Kidney tubule cell (primary cell): ENCODE data around the gene MTURN.

Source experiments
- DNase-seq: peaks from one replicate; pipeline ENCODE4 v3.0.0-alpha.2; 2018; ENCODE audit warnings: low spot score

Gene MTURN

GRCh38 chr7:30162133-30162532 is 27.3 kb downstream of the MTURN start:
- no peak for DNase-seq

DNA sequence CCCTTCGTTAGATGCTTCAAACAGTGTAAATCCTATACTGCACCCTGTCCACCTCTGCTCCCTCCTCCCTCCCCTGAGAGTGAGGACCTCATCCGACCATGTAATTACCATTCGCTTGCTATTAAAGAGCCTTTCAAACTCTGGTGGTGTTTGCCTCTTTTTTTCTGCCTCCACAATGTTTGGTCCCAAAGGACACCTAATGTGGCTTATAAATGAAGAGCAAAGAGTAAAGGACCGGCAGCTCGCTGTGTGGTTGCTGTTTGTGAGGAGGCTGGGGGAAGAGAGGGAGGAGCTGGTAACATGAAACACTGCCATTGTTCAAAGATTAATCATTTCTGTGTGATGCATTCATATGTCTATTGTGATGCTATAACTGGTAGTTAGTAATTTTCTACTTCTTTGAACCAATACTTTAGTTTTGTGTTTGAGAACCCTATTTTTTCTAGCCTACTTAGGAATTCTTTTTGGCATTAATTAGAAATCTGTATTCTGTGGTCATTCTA is 27.9 kb downstream of the MTURN start:
- peak; percentile 74 for DNase-seq

GRCh38 chr7:30163231-30163894 is 28.6 kb downstream of the MTURN start:
- no peak for DNase-seq

DNA sequence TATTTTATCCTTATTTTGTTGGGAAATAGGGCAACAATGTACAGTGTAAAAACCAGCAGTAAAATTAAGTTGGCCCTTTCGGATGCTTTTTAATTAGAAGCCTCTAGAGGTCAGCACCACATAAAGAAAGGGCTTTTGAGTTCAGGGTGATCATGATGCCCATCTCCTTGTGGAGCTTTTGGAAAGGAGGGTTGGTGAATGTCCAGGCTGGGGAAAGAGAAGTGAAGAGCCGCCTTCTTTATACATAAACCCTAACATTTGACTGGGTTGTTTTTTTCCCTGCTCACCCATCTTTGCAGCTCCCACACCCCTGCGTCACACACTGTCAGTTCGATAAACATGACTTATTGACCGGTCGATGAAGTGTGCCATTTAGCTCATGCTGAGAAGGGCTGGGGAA is 29.8 kb downstream of the MTURN start:
- DNase-seq = peak; percentile 78

DNA sequence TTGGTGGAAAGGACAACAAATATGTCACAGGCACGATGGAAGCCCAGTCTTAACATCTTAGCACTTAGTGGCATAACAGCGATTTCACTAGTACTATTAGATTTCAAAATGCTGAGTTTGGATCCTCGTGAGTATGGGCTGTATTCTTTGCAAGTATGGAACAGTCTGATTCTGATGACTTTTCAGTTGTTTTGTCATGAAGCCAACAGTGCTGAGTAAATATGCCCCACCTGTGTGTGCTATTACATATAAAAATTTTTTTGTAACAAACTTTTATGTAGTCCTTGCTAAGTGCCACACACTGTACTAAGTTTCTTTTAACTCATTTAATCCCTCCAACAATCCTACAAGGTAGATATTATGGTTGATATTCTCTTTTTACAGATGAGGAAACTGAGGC is 30.8 kb downstream of the MTURN start:
- no peak for DNase-seq

- DNase-seq = no peak
Measured at GRCh38 chr7:30166155-30166840, 31.5 kb downstream of the MTURN start.

DNA sequence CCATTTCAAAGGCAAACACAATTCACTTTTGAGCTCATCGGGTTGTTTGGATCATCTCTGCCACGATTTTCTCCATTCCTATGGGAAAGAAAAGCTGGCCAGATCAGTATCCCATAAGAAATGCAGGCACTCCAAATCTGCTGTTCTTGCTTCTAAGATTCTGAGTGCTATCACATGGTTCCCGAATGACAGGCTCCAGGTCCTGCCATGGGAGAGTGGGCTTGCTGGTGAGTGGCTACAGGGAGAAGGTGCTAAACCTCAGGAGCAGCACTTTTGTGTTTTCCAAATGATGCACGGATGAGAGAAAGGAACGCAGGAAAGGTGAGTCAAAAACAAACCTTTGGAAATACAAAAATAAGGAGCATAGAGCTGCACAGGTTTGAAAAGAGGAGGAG is 32.1 kb downstream of the MTURN start:
- DNase-seq = no peak

DNA sequence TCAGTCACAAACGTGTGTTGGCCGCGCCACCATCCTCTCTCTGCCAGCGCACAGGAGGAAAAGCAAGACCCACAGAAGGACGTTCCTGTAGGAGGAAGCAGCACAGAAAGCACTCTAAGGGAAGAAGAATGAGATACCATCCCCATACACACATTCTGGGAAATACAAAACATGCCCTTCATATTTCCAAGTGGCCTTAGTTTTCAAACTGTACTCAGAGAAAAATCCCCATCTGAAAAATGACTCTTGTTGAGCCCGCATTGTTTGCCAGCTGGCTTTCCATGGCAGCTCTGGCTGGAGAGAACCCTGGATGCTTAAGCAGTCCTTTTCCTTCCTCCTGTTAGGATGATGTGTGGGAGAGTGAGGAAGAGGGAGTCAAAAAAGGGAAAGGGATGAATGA is 33.1 kb downstream of the MTURN start:
- no peak for DNase-seq

GRCh38 chr7:30168835-30169573 is 34.2 kb downstream of the MTURN start:
- DNase-seq = peak; percentile 91

DNA sequence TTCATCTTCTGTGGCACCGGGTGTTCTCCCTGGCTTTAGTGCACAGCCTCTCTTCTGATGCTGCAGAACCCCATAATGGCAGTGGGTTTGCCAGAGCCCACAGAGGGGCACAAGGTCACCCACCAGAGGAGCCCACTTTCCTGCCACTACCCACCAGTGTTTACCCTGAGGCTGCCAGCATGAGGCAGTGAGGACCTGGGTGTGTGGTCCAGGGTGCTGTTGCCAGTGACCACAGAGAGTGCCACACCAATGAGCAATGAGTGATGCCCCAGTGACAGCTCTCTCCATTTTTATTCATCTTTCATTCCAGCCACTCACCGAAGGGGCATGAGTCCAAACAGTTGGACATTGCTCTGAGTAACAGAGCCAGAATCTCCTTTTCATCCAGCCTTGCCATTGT is 34.8 kb downstream of the MTURN start:
- peak; percentile 84 for DNase-seq

DNA sequence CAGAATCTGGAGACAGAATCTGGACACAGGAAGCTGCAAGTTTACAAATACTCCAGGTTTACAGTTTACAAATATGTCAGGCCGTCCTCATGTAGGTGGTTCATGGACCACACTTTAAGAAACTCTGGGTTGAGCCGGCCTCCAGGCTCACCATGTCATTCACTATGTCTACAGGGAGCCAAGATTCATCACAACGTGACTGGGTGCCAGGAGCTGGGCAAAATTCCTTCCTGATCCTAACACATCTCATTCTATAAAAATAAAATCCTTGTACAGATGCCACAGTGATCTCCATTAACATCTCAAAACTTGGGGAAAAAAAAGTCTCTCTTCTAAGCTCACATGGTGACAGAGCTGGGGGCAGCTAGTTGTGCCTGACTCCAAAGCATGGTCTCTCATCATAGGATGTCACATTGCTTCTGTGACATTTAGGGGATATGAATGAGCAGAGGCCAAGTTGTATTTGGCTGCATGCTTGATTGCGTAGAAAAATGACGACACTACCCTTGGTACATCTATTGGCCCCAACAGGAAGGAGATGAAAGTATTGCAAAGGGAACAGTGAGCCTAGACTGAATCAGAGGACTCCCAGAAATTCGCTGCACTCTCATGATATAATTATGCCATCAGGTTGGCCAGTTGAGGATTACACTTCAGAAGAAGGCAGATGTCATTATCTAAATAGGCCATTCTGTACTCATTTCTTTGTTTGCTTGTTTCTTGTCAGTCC is 35.9 kb downstream of the MTURN start:
- no peak for DNase-seq

- peak; percentile 75 for DNase-seq
Measured at GRCh38 chr7:30171766-30172447, 37.1 kb downstream of the MTURN start.

DNA sequence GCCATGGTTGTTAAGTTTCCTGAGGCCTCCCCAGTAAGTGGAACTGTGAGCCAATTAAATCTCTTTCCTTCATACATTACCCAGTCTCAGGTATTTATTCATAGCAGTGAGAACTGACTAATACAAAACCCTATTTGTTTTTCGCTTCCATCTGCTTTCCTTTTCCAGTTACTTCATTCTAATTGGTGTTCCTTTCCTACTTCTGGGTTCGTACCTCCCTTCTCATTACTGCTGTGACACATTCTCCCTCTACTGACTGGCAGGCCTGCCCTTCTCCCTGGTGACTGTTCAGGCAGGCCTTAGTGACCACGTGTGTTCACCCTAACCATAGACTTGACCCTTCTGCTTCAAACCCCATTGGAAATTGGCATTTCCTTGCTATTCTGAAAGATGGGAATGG is 37.7 kb downstream of the MTURN start:
- peak; percentile 85 for DNase-seq

DNA sequence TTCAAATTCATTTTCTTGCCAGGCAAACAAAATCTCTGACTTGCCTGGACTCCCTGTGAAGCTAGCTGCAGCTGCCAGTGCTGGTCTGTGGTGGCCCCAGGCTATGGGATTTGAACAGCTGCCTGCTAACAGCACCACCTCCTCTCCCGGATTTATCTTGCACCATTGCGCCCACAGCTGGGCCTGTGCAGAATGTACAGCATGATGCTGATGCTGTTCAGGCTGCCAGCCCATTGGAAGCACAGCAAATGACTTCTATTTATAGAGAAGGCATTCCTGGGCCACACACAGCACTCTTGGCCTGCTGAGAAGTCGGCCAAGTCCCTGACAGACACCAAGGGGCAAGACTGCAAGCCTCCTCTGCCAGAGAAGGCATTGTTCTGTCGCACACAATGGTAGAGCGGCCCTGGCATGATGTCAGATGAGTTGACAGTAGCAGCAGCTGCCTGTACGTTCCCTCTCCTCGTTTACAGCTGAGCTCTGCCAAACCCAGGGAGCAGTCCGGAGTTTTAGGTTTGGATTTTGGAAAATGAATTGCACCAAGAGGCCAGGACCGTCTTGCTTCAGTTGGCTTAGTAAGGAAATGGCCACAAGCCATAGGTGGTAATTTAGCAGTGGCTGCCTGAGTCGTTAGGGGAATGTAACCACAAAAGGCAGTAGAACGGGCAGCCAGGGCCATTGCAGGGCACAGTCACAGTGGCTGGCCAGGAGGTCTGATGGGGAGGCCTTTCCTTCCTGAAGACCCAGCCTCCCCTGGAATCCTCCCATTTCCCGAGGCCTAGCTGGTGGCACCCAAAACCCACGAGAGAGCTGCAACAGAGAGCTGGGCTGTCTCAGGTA is 38.5 kb downstream of the MTURN start:
- DNase-seq = peak; percentile 77

DNA sequence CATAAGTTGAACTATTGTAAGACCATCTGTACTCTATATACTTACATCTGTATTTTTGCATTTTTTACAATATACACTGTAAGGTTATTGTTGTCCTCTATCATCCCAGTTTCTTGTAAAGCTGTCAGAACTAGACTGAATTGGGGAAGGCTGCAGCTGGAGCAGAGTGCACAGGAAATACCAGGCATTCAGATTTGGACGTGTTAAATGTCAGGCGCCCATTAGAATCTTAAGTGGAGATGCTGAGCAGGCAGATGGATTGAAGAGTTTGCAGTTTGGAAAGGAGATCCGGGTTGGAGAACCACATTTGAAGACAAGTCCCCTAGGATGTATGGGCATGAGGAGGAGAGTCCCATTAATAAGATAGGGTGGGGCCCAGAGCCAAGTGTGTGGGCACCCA is 40.4 kb downstream of the MTURN start:
- no peak for DNase-seq

DNA sequence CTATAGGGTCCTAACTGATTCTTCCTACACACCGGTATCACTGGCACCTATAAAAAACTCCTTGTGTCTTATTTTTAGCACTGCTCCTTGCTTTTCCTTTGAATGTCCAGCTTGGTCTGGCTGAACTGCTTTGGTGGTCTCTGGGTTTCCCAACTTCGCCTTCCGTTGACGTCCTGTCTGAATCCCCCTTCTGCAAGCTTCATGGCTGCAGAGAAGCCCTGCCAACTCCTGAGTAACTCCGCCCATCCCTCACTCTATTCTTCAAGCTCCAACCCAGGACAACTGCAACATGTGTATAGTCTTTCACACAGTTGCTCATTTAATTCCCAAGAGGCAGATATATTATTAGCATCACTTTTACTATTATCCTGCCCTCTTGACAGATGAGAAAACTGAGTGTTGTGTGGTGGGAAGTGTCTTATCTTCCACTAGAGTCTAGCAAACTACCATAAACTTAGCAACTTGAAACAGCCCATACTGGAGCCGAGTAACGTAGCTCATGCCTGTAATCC is 40.9 kb downstream of the MTURN start:
- no peak for DNase-seq

DNA sequence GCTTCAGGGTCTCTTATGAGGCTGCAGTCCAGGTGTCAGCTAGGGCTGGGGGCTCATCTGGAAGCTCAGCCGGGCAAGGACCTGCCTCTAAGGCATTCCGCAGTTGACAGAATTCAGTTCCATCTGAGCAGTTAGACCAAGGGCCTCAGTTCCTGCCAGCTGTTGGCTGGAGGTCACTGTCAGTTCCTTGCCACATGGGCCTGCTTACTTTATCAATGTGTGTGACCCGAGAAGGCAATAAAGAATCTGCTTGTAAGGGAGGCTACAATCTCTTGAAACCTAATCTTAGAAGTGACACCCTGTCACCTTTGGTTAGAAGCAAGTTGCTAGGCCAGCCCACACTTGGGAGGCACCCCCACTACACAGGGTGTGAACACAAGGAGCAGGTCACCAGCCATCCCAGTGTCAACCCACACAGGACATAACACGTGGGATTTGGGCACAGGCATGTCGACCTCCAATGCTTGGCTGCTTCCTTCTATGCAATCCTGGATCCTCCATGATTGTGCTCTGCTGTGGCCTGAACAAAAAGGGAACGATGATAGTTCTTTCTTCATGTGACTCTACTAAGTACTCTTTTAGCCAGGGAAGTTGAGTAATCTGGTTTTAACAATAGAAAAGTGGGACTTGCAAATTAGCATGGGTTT is 41.8 kb downstream of the MTURN start:
- no peak for DNase-seq

- DNase-seq = no peak
Measured at GRCh38 chr7:30177186-30177585, 42.4 kb downstream of the MTURN start.

DNA sequence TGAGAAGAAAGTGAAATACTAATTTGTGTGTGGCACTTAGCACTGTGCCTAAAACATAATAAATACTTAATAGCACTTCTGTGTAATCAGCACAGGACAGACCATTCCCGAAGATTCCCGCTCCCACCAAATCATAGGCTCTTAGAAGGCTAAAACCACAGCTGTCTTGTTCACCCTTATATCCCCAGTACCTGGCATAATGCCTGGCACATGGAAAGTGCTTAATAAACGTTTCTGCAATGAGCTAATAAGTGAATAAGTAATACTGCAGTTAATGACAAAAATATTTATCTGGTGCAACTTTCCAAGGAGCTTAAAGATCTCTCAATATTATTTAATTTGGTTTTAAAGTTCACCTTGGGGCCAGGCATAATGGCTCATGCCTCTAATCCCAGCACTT is 43.2 kb downstream of the MTURN start:
- no peak for DNase-seq
